ENCODE measurements around the gene RRBP1. TPM values are rescaled to one million over a fixed set of nuclear protein-coding genes. Genes with fewer than 3 reads are reported as not detected.
A peak's percentile ranks its signal among the peaks of the same experiment; 100 is the strongest.

The RRBP1 gene
- total RNA-seq, 2 donors from 2014 or later: 313 to 511 TPM

- Histone ChIP-seq H3K9me3 (no peaks in the 10 kb centered on the region), H3K27ac (peak overlapping the region; percentile 68 to 85 (median 84)), H3K4me1 (peaks cover 80% of the 10 kb centered on the region), H3K27me3 (no peaks in the 10 kb centered on the region), H3K36me3 (replicated peaks in 1 of 2; ENCODE audit: insufficient read depth in 1 of 2, low read depth in 2 of 2) (no peaks in the 10 kb centered on the region), H3K4me3 (no peak overlapping the region)
- intact Hi-C loops (cut with DNase I): no loop called here
- 8 to 16% methylated on average over 3 to 5 of the region's 5 CpGs for WGBS, 2 donors
- ATAC-seq: peak; percentile 45
- TF ChIP-seq POLR2A (IDR thresholded peaks at IDR 0.05): peak in 1 of 3 donors; percentile 18
- TF ChIP-seq CTCF (IDR thresholded peaks at IDR 0.05): no peak
- DNase-seq: peak; percentile 51 to 82 (median 68)
Measured at GRCh38 chr20:17698384-17698783, 16.3 kb upstream of the RRBP1 start.

- Histone ChIP-seq H3K36me3 (replicated peaks in 1 of 2; ENCODE audit: insufficient read depth in 1 of 2, low read depth in 2 of 2) (no peaks in the 10 kb centered on the region), H3K4me3 (no peak overlapping the region), H3K27me3 (no peaks in the 10 kb centered on the region), H3K9me3 (no peaks in the 10 kb centered on the region), H3K4me1 (peaks cover 80% of the 10 kb centered on the region), H3K27ac (peak overlapping the region in 3 of 4 donors; percentile 83 to 85 (median 84))
- TF ChIP-seq POLR2A (IDR thresholded peaks at IDR 0.05) (no peak), CTCF (IDR thresholded peaks at IDR 0.05) (no peak)
- intact Hi-C loops (cut with DNase I): no loop called here
- ATAC-seq (no peak), DNase-seq (peak in 1 of 4 donors; percentile 13)
- WGBS, 2 donors: 36 to 40% methylated on average over 1 of the region's 1 CpG
Measured at GRCh38 chr20:17697171-17697570, 15.1 kb upstream of the RRBP1 start.

- 79 to 83% methylated on average over 1 of the region's 1 CpG for WGBS, 2 donors
Measured at GRCh38 chr20:17696287-17696686, 14.2 kb upstream of the RRBP1 start.

GRCh38 chr20:17694767-17695166, 12.7 kb upstream of the RRBP1 start:
- intact Hi-C loops (cut with DNase I): no loop called here
- 48 to 79% methylated on average over 3 of the region's 3 CpGs for WGBS, 2 donors
- H3K4me1 ChIP-seq: peaks cover 78% of the 10 kb centered on the region
- H3K9me3 ChIP-seq: no peaks in the 10 kb centered on the region
- no peaks in the 10 kb centered on the region for H3K27me3 ChIP-seq
- no peaks in the 10 kb centered on the region for H3K36me3 ChIP-seq (replicated peaks in 1 of 2; ENCODE audit: insufficient read depth in 1 of 2, low read depth in 2 of 2)
- no peak for TF ChIP-seq POLR2A (IDR thresholded peaks at IDR 0.05)
- TF ChIP-seq CTCF (IDR thresholded peaks at IDR 0.05): no peak
- ATAC-seq (no peak), DNase-seq (peak in 1 of 4 donors; percentile 2)
- H3K4me3 ChIP-seq: no peak overlapping the region
- peak overlapping the region in 3 of 4 donors; percentile 41 to 86 (median 79) for H3K27ac ChIP-seq

More at GRCh38 chr20:17696287-17696686, 14.2 kb upstream of the RRBP1 start:
- peak overlapping the region in 2 of 4 donors; percentile 35 to 83 for H3K27ac ChIP-seq
- DNase-seq (no peak), ATAC-seq (no peak)
- H3K9me3 ChIP-seq: no peaks in the 10 kb centered on the region
- no peak overlapping the region for H3K4me3 ChIP-seq
- intact Hi-C loops (cut with DNase I): no loop called here
- TF ChIP-seq CTCF (IDR thresholded peaks at IDR 0.05) (no peak), POLR2A (IDR thresholded peaks at IDR 0.05) (no peak)
- H3K4me1 ChIP-seq: peaks cover 80% of the 10 kb centered on the region
- no peaks in the 10 kb centered on the region for H3K36me3 ChIP-seq (replicated peaks in 1 of 2; ENCODE audit: insufficient read depth in 1 of 2, low read depth in 2 of 2)
- H3K27me3 ChIP-seq: no peaks in the 10 kb centered on the region

GRCh38 chr20:17693444-17694001, 11.5 kb upstream of the RRBP1 start:
- H3K4me1 ChIP-seq: peaks cover 76% of the 10 kb centered on the region
- H3K9me3 ChIP-seq: no peaks in the 10 kb centered on the region
- intact Hi-C loops (cut with DNase I): no loop called here
- no peak overlapping the region for H3K4me3 ChIP-seq
- TF ChIP-seq CTCF (IDR thresholded peaks at IDR 0.05) (no peak), POLR2A (IDR thresholded peaks at IDR 0.05) (peak in 1 of 3 donors; percentile 43)
- no peaks in the 10 kb centered on the region for H3K27me3 ChIP-seq
- ATAC-seq: peak; percentile 68
- 12 to 20% methylated on average over 18 of the region's 18 CpGs for WGBS, 2 donors
- H3K36me3 ChIP-seq (replicated peaks in 1 of 2; ENCODE audit: insufficient read depth in 1 of 2, low read depth in 2 of 2): no peaks in the 10 kb centered on the region
- H3K27ac ChIP-seq: peak overlapping the region; percentile 79 to 86 (median 82)
- DNase-seq: peak in 3 of 4 donors; percentile 53 to 64 (median 54)

Measured in body of pancreas (tissue), 4 donors.